ENCODE results near the gene ACACA. TPM values are rescaled to one million over a fixed set of nuclear protein-coding genes. Genes with fewer than 3 reads are reported as not detected.

The ACACA gene
- polyA plus RNA-seq, 1 experiment: 26.9 TPM

GRCh38 chr17:37179893-37180292, 226.7 kb downstream of the ACACA start:
- Histone ChIP-seq H3K4me3 (ENCODE audit: low read depth, low read length) (no peak overlapping the region), H3K36me3 (ENCODE audit: control insufficient read depth, insufficient read depth, low read length) (no peaks in the 10 kb centered on the region), H3K27me3 (ENCODE audit: control insufficient read depth, insufficient read depth, low read length) (no peaks in the 10 kb centered on the region)
- DNase-seq (ENCODE audit: low read depth): no peak
- POLR2A ChIA-PET: no interaction called here
- no peak for TF ChIP-seq CTCF (IDR thresholded peaks at IDR 0.05; ENCODE audit: insufficient read depth, low read depth, low read length)
- CTCF ChIA-PET: interaction anchor here (0.5 to 2.2 kb wide), 6 partner anchors 11 to 577 kb away, joined by 3 to 7 read pairs (median 3); no protein-coding TSS in a partner anchor

GRCh38 chr17:37177254-37177870, 229.3 kb downstream of the ACACA start:
- ChIA-PET POLR2A (no interaction called here), CTCF (interaction anchor here (0.7 kb wide), 1 partner anchor 164 kb away, joined by 3 read pairs; no protein-coding TSS in a partner anchor)
- TF ChIP-seq CTCF (IDR thresholded peaks at IDR 0.05; ENCODE audit: insufficient read depth, low read depth, low read length): no peak
- H3K36me3 ChIP-seq (ENCODE audit: control insufficient read depth, insufficient read depth, low read length): no peaks in the 10 kb centered on the region
- H3K4me3 ChIP-seq (ENCODE audit: low read depth, low read length): no peak overlapping the region
- DNase-seq (ENCODE audit: low read depth): no peak
- H3K27me3 ChIP-seq (ENCODE audit: control insufficient read depth, insufficient read depth, low read length): no peaks in the 10 kb centered on the region

- ChIA-PET POLR2A (no interaction called here), CTCF (interaction anchor here (0.7 to 1.6 kb wide), 2 partner anchors 72 to 165 kb away, joined by 3 read pairs; no protein-coding TSS in a partner anchor)
- no peaks in the 10 kb centered on the region for H3K36me3 ChIP-seq (ENCODE audit: control insufficient read depth, insufficient read depth, low read length)
- no peak overlapping the region for H3K4me3 ChIP-seq (ENCODE audit: low read depth, low read length)
- no peak for DNase-seq (ENCODE audit: low read depth)
- no peak for TF ChIP-seq CTCF (IDR thresholded peaks at IDR 0.05; ENCODE audit: insufficient read depth, low read depth, low read length)
- H3K27me3 ChIP-seq (ENCODE audit: control insufficient read depth, insufficient read depth, low read length): no peaks in the 10 kb centered on the region
Observed at GRCh38 chr17:37176723-37177122, 229.9 kb downstream of the ACACA start.

GRCh38 chr17:37174205-37174604, 232.4 kb downstream of the ACACA start:
- no peak for DNase-seq (ENCODE audit: low read depth)
- ChIA-PET POLR2A (no interaction called here), CTCF (interaction anchor here (1.2 to 2.5 kb wide), 5 partner anchors 9 to 17 kb away, joined by 3 to 9 read pairs (median 3); no protein-coding TSS in a partner anchor)
- no peaks in the 10 kb centered on the region for H3K36me3 ChIP-seq (ENCODE audit: control insufficient read depth, insufficient read depth, low read length)
- H3K27me3 ChIP-seq (ENCODE audit: control insufficient read depth, insufficient read depth, low read length): no peaks in the 10 kb centered on the region
- peak; percentile 40; the same call in 1 of the 2 replicates for TF ChIP-seq CTCF (IDR thresholded peaks at IDR 0.05; ENCODE audit: insufficient read depth, low read depth, low read length)
- no peak overlapping the region for H3K4me3 ChIP-seq (ENCODE audit: low read depth, low read length)

- ChIA-PET POLR2A (interaction anchor here (0.5 kb wide), 1 partner anchor 39 kb away, joined by 7 read pairs; no protein-coding TSS in a partner anchor), CTCF (interaction anchor here (0.6 to 0.7 kb wide), 2 partner anchors 33 to 1495 kb away, joined by 4 read pairs; no protein-coding TSS in a partner anchor)
- no peak for TF ChIP-seq CTCF (IDR thresholded peaks at IDR 0.05; ENCODE audit: insufficient read depth, low read depth, low read length)
- H3K4me3 ChIP-seq (ENCODE audit: low read depth, low read length): no peak overlapping the region
- no peaks in the 10 kb centered on the region for H3K36me3 ChIP-seq (ENCODE audit: control insufficient read depth, insufficient read depth, low read length)
- no peak for DNase-seq (ENCODE audit: low read depth)
- no peaks in the 10 kb centered on the region for H3K27me3 ChIP-seq (ENCODE audit: control insufficient read depth, insufficient read depth, low read length)
Observed at GRCh38 chr17:37170881-37171425, 235.7 kb downstream of the ACACA start.

Measured in BJ (cell line).